Retinal pigment epithelial cell (primary cell): ENCODE results near the gene UBAC2.

ENCODE experiments used
- DNase-seq: peaks from one replicate; pipeline ENCODE4 v3.0.0-alpha.2; 2010; ENCODE audit warnings: low read depth
- H3K4me3 ChIP-seq: 2 replicates; pipeline ENCODE4 v1.5.1; 2011; ENCODE audit warnings: mild to moderate bottlenecking, low read length, control low read depth, moderate library complexity
- CTCF ChIP-seq: conservative IDR thresholded peaks from 2 replicates; pipeline ENCODE4 v1.5.1; 2011; ENCODE audit warnings: low read depth, low read length, control low read depth, inconsistent platforms

Gene UBAC2

GRCh38 chr13:99342723-99343315 lies 142.2 kb downstream of the UBAC2 start:
- no peak for DNase-seq
- H3K4me3 ChIP-seq: no peak overlapping the region
- no peak for TF ChIP-seq CTCF

- no peak for DNase-seq
- TF ChIP-seq CTCF: no peak
- no peak overlapping the region for H3K4me3 ChIP-seq
Observed at GRCh38 chr13:99344610-99345208, 144.1 kb downstream of the UBAC2 start.

GRCh38 chr13:99345345-99345744 lies 144.7 kb downstream of the UBAC2 start:
- no peak overlapping the region for H3K4me3 ChIP-seq
- DNase-seq: no peak
- no peak for TF ChIP-seq CTCF

- no peak for TF ChIP-seq CTCF
- H3K4me3 ChIP-seq: no peak overlapping the region
- DNase-seq: no peak
Observed at GRCh38 chr13:99346335-99347042, 145.8 kb downstream of the UBAC2 start.

- no peak for DNase-seq
- TF ChIP-seq CTCF: no peak
Observed at GRCh38 chr13:99347335-99347878, 146.8 kb downstream of the UBAC2 start.

GRCh38 chr13:99347911-99348451 lies 147.3 kb downstream of the UBAC2 start:
- TF ChIP-seq CTCF: no peak
- DNase-seq: no peak
- H3K4me3 ChIP-seq: no peak overlapping the region

More at GRCh38 chr13:99347335-99347878, 146.8 kb downstream of the UBAC2 start:
- no peak overlapping the region for H3K4me3 ChIP-seq
